Measurements from ENCODE around the gene RAMP3. TPM values are rescaled to one million over a fixed set of nuclear protein-coding genes. Genes with fewer than 3 reads are reported as not detected.
"Not testable (repeated sequence)": the region's sequence is repeated elsewhere in the genome, so short reads cannot be mapped to it uniquely, and the experiment has no call there.

RAMP3 gene
- polyA plus RNA-seq, 1 donor (not counting 4 experiments of a cell fraction or from before 2014, with no cell fraction given): not detected

GRCh38 chr7:45163692-45164052 is 6.1 kb downstream of the RAMP3 start:
- TF ChIP-seq, protein P1, sequence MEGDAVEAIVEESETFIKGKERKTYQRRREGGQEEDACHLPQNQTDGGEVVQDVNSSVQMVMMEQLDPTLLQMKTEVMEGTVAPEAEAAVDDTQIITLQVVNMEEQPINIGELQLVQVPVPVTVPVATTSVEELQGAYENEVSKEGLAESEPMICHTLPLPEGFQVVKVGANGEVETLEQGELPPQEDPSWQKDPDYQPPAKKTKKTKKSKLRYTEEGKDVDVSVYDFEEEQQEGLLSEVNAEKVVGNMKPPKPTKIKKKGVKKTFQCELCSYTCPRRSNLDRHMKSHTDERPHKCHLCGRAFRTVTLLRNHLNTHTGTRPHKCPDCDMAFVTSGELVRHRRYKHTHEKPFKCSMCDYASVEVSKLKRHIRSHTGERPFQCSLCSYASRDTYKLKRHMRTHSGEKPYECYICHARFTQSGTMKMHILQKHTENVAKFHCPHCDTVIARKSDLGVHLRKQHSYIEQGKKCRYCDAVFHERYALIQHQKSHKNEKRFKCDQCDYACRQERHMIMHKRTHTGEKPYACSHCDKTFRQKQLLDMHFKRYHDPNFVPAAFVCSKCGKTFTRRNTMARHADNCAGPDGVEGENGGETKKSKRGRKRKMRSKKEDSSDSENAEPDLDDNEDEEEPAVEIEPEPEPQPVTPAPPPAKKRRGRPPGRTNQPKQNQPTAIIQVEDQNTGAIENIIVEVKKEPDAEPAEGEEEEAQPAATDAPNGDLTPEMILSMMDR (optimal IDR thresholded peaks at IDR 0.05 in 1 of 3, IDR thresholded peaks at IDR 0.05 in 1 of 3, conservative IDR thresholded peaks at IDR 0.05 in 1 of 3; ENCODE audit: extremely low read depth in 1 of 3, insufficient read depth in 2 of 3, low read length in 3 of 3): no peak
- no peak for TF ChIP-seq EZH2 (IDR thresholded peaks at IDR 0.05; ENCODE audit: low read length)
- FAIRE-seq (no peak), DNase-seq (ENCODE audit: low read depth, low spot score) (no peak)
- no peak overlapping the region for H3K4me2 ChIP-seq (ENCODE audit: control insufficient read depth, extremely low read depth, insufficient read depth, low read depth, low read length)
- no peaks in the 10 kb centered on the region for H3K36me3 ChIP-seq (ENCODE audit: control insufficient read depth in 2 of 2, extremely low read depth in 1 of 2, insufficient read depth in 2 of 2, low read length in 2 of 2)
- no peaks in the 10 kb centered on the region for H4K20me1 ChIP-seq (ENCODE audit: control insufficient read depth, extremely low read depth, insufficient read depth, low read length)
- no peaks in the 10 kb centered on the region for H3K4me1 ChIP-seq (ENCODE audit: control insufficient read depth, extremely low read depth, insufficient read depth, low read length)
- H3K79me2 ChIP-seq (ENCODE audit: control insufficient read depth, insufficient read depth, low read length): no peaks in the 10 kb centered on the region
- no peaks in the 10 kb centered on the region for H3K9me1 ChIP-seq (ENCODE audit: control insufficient read depth, extremely low read depth, insufficient read depth, low read length)
- H3K4me3 ChIP-seq (ENCODE audit: control insufficient read depth in 2 of 3, extremely low read depth in 1 of 3, insufficient read depth in 2 of 3, low read depth in 1 of 3, low read length in 3 of 3): no peak overlapping the region
- dilution Hi-C loops (cut with MboI; ENCODE audit: extremely low pct_ligation_motif_present, low sequenced_read_pairs): no loop called here
- peaks cover 12% of the 10 kb centered on the region for H3K27me3 ChIP-seq (ENCODE audit: control insufficient read depth, extremely low read depth, insufficient read depth, low read length)
- no peaks in the 10 kb centered on the region for H3K9me3 ChIP-seq (ENCODE audit: control insufficient read depth, low read depth, low read length)
- no peak overlapping the region for H3K9ac ChIP-seq (ENCODE audit: control insufficient read depth, extremely low read depth, insufficient read depth, low read length)
- no peak overlapping the region for H2AFZ ChIP-seq (ENCODE audit: control insufficient read depth, low read length)
- no peak overlapping the region for H3K27ac ChIP-seq (ENCODE audit: control insufficient read depth, insufficient read depth, low read length)

- H3K9me3 ChIP-seq (ENCODE audit: control insufficient read depth, low read depth, low read length); H4K20me1 ChIP-seq (ENCODE audit: control insufficient read depth, extremely low read depth, insufficient read depth, low read length); H3K9ac ChIP-seq (ENCODE audit: control insufficient read depth, extremely low read depth, insufficient read depth, low read length); H3K9me1 ChIP-seq (ENCODE audit: control insufficient read depth, extremely low read depth, insufficient read depth, low read length); dilution Hi-C loops (cut with MboI; ENCODE audit: extremely low pct_ligation_motif_present, low sequenced_read_pairs); H3K79me2 ChIP-seq (ENCODE audit: control insufficient read depth, insufficient read depth, low read length); H3K27me3 ChIP-seq (ENCODE audit: control insufficient read depth, extremely low read depth, insufficient read depth, low read length); FAIRE-seq; H3K27ac ChIP-seq (ENCODE audit: control insufficient read depth, insufficient read depth, low read length); H3K4me2 ChIP-seq (ENCODE audit: control insufficient read depth, extremely low read depth, insufficient read depth, low read depth, low read length); DNase-seq (ENCODE audit: low read depth, low spot score); H3K36me3 ChIP-seq (ENCODE audit: control insufficient read depth in 2 of 2, extremely low read depth in 1 of 2, insufficient read depth in 2 of 2, low read length in 2 of 2); H3K4me1 ChIP-seq (ENCODE audit: control insufficient read depth, extremely low read depth, insufficient read depth, low read length); H2AFZ ChIP-seq (ENCODE audit: control insufficient read depth, low read length); H3K4me3 ChIP-seq (ENCODE audit: control insufficient read depth in 2 of 3, extremely low read depth in 1 of 3, insufficient read depth in 2 of 3, low read depth in 1 of 3, low read length in 3 of 3): not testable (repeated sequence)
Measured at GRCh38 chr7:45164271-45164670, 6.7 kb downstream of the RAMP3 start.

DNA sequence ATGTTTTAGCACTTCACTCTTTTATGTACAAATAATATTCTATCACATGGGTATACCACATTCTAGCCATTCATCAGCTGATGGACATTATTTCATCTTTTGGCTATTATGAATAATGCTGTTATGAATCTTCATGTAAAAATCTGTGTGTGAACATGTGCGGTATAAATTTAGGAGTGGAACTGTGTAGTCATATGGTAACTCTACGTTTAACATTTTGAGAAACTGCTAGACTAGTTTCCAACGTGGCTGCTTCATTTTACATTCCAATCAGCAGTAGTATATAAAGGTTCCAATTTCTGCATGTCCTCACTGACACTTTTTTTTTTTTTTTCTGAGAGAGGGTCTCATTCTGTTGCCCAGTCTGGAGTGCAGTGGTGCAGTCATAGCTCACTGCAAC is 8.3 kb downstream of the RAMP3 start:
- TF ChIP-seq EZH2 (IDR thresholded peaks at IDR 0.05; ENCODE audit: low read length): no peak
- TF ChIP-seq, protein P1 (optimal IDR thresholded peaks at IDR 0.05 in 1 of 3, IDR thresholded peaks at IDR 0.05 in 1 of 3, conservative IDR thresholded peaks at IDR 0.05 in 1 of 3; ENCODE audit: extremely low read depth in 1 of 3, insufficient read depth in 2 of 3, low read length in 3 of 3): no peak
- no peaks in the 10 kb centered on the region for H3K36me3 ChIP-seq (ENCODE audit: control insufficient read depth in 2 of 2, extremely low read depth in 1 of 2, insufficient read depth in 2 of 2, low read length in 2 of 2)
- H3K4me3 ChIP-seq (ENCODE audit: control insufficient read depth in 2 of 3, extremely low read depth in 1 of 3, insufficient read depth in 2 of 3, low read depth in 1 of 3, low read length in 3 of 3): no peak overlapping the region
- no peak overlapping the region for H3K4me2 ChIP-seq (ENCODE audit: control insufficient read depth, extremely low read depth, insufficient read depth, low read depth, low read length)
- H3K9me1 ChIP-seq (ENCODE audit: control insufficient read depth, extremely low read depth, insufficient read depth, low read length): no peaks in the 10 kb centered on the region
- no peaks in the 10 kb centered on the region for H3K27me3 ChIP-seq (ENCODE audit: control insufficient read depth, extremely low read depth, insufficient read depth, low read length)
- H3K27ac ChIP-seq (ENCODE audit: control insufficient read depth, insufficient read depth, low read length): no peak overlapping the region
- no peak overlapping the region for H3K9ac ChIP-seq (ENCODE audit: control insufficient read depth, extremely low read depth, insufficient read depth, low read length)
- H3K4me1 ChIP-seq (ENCODE audit: control insufficient read depth, extremely low read depth, insufficient read depth, low read length): no peaks in the 10 kb centered on the region
- dilution Hi-C loops (cut with MboI; ENCODE audit: extremely low pct_ligation_motif_present, low sequenced_read_pairs): no loop called here
- H4K20me1 ChIP-seq (ENCODE audit: control insufficient read depth, extremely low read depth, insufficient read depth, low read length): no peaks in the 10 kb centered on the region
- DNase-seq (ENCODE audit: low read depth, low spot score) (no peak), FAIRE-seq (no peak)
- no peaks in the 10 kb centered on the region for H3K79me2 ChIP-seq (ENCODE audit: control insufficient read depth, insufficient read depth, low read length)
- no peak overlapping the region for H2AFZ ChIP-seq (ENCODE audit: control insufficient read depth, low read length)
- H3K9me3 ChIP-seq (ENCODE audit: control insufficient read depth, low read depth, low read length): no peaks in the 10 kb centered on the region

Measured in keratinocyte (primary cell).